GM12878 (cell line): ENCODE measurements around the gene SYNE4. TPM values are rescaled to one million over a fixed set of nuclear protein-coding genes. Genes with fewer than 3 reads are reported as not detected.

Experiments
- ATF7 ChIP-seq: fragments of 450-650 bp; IDR thresholded peaks from 2 replicates; pipeline ENCODE4 v1.6.1; 2016; ENCODE audit warnings: low read depth, mild to moderate bottlenecking
- BHLHE40 ChIP-seq, 2 experiments: fragments of 450-650 bp in 1 of 2; IDR thresholded peaks; 2 replicates each; pipeline ENCODE4 v1.6.1; 2011 to 2017; ENCODE audit warnings: low read depth in 2 of 2, borderline replicate concordance in 1 of 2, improper control_type of control experiment in 1 of 2, low read length in 1 of 2, mild to moderate bottlenecking in 1 of 2
- CBFB ChIP-seq: IDR thresholded peaks from 2 replicates; pipeline ENCODE4 v1.6.1; 2016; ENCODE audit warnings: antibody characterized with exemption, low read depth
- CUX1 ChIP-seq: IDR thresholded peaks from 2 replicates; pipeline ENCODE4 v1.6.1; 2012; ENCODE audit warnings: improper control_type of control experiment, low read depth, low read length; ENCODE audit not compliant: insufficient replicate concordance
- FOXM1 ChIP-seq: IDR thresholded peaks from 2 replicates; pipeline ENCODE4 v1.6.1; 2012; ENCODE audit warnings: low read depth, mild to moderate bottlenecking, inconsistent platforms, low read length, moderate library complexity
- IKZF2 ChIP-seq, 2 experiments: fragments of 450-650 bp; IDR thresholded peaks; 2 replicates each; pipeline ENCODE4 v1.6.1; 2017; ENCODE audit warnings: mild to moderate bottlenecking in 2 of 2, moderate library complexity in 2 of 2
- MEF2B ChIP-seq: fragments of 450-650 bp; IDR thresholded peaks from 2 replicates; pipeline ENCODE4 v1.6.1; 2018; ENCODE audit warnings: mild to moderate bottlenecking, moderate library complexity; ENCODE audit not compliant: partially characterized antibody, poor library complexity, severe bottlenecking
- NFYB ChIP-seq: IDR thresholded peaks from 2 replicates; pipeline ENCODE4 v1.6.1; 2011; ENCODE audit warnings: low read depth, mild to moderate bottlenecking, low read length, improper control_type of control experiment, moderate library complexity; ENCODE audit not compliant: insufficient read depth
- NKRF ChIP-seq: fragments of 450-650 bp; conservative IDR thresholded peaks from 2 replicates; pipeline ENCODE4 v1.6.1; 2017; ENCODE audit warnings: mild to moderate bottlenecking, moderate library complexity
- PAX5 ChIP-seq: IDR thresholded peaks from 2 replicates; pipeline ENCODE4 v1.6.1; 2011; ENCODE audit warnings: low read depth, low read length, borderline replicate concordance
- POLR2AphosphoS2 ChIP-seq: IDR thresholded peaks from 2 replicates; pipeline ENCODE4 v1.6.1; 2011; ENCODE audit warnings: low read depth, mild to moderate bottlenecking, low read length, improper control_type of control experiment, moderate library complexity
- POLR2AphosphoS5 ChIP-seq: IDR thresholded peaks from 2 replicates; pipeline ENCODE4 v1.6.1; 2011; ENCODE audit warnings: mild to moderate bottlenecking, low read length, inconsistent platforms
- POU2F2 ChIP-seq: IDR thresholded peaks from 3 replicates; pipeline ENCODE4 v1.6.1; 2011; ENCODE audit warnings: low read depth, mild to moderate bottlenecking, low read length, borderline replicate concordance
- RELA ChIP-seq: fragments of 450-650 bp; IDR thresholded peaks from 2 replicates; pipeline ENCODE4 v1.8.0; 2014; ENCODE audit warnings: borderline replicate concordance; ENCODE audit not compliant: partially characterized antibody
- SP1 ChIP-seq: IDR thresholded peaks from one replicate; pipeline ENCODE4 v1.6.1; 2011; ENCODE audit warnings: low read depth, low read length
- ZNF217 ChIP-seq: fragments of 450-650 bp; IDR thresholded peaks from 2 replicates; pipeline ENCODE4 v1.6.1; 2017; ENCODE audit warnings: antibody characterized with exemption, mild to moderate bottlenecking
- polyA plus RNA-seq, 11 experiments: library from polyadenylated mRNA; depleted of rRNA in 4 of 11; unstranded in 6 of 11; stranded (reverse) in 5 of 11; fragments of >200 nt; fragmentation: Nextera tagmentation in 4 of 11; fragmentation: Illumina TruSeq in 1 of 11; extraction: Ambion mirVana in 4 of 11; extraction: Trizol in 1 of 11; gene quantifications; 1 replicate in 1 of 11; 2 replicates in 10 of 11; pipeline versions ENCODE4 v1.2.1 to v1.2.3, GENCODE V29; 2011 to 2016; ENCODE audit warnings: inconsistent platforms in 2 of 11, missing spikeins in 2 of 11, low read depth in 1 of 11
- total RNA-seq, 4 experiments: library from RNA; depleted of rRNA in 3 of 4; stranded (reverse); fragments of >200 nt in 3 of 4; fragmentation: Illumina TruSeq in 1 of 4; extraction: Trizol in 1 of 4; gene quantifications; 2 replicates each; pipeline versions ENCODE4 v1.2.1 to v1.2.3, GENCODE V29; 2013 to 2021
- TF ChIP-seq, protein P1 (sequence below): IDR thresholded peaks from 2 replicates; pipeline ENCODE4 v1.6.1; 2011; ENCODE audit warnings: mild to moderate bottlenecking, low read depth, low read length, moderate library complexity; ENCODE audit not compliant: insufficient replicate concordance
- TF ChIP-seq, protein P2 (sequence below): fragments of 450-650 bp; IDR thresholded peaks from 2 replicates; pipeline ENCODE4 v1.6.1; 2016; ENCODE audit warnings: mild to moderate bottlenecking

SYNE4 gene
- total and polyA plus RNA-seq, 10 of the 15 experiments (the other 5 are each of a cell fraction or from before 2014, with no cell fraction given) = 0.35 to 1.2 (median 0.71) TPM

GRCh38 chr19:36014012-36014924, 5.7 kb upstream of the SYNE4 start, which contains the start of gene ALKBH6 (continued):
- TF ChIP-seq NKRF (peak; percentile 88), IKZF2 (IDR thresholded peaks at IDR 0.05) (peak; percentile 63 to 69), RELA (no peak), ATF7 (peak; percentile 9; the same call in 1 of the 2 replicates), ZNF217 (no peak), POLR2AphosphoS5 (peak; percentile 70), CUX1 (no peak), POU2F2 (peak; percentile 39; the same call in 2 of the 3 replicates), SP1 (peak; percentile 92), BHLHE40 (IDR thresholded peaks at IDR 0.05; ENCODE audit: borderline replicate concordance in 1 of 2, low read depth in 2 of 2, low read length in 1 of 2) (peak in 1 of 2 experiments; percentile 68; a peak in 3 of 4 replicates), MEF2B (peak; percentile 15), POLR2AphosphoS2 (no peak), PAX5 (peak; percentile 95), NFYB (peak; percentile 94), CBFB (peak; percentile 29; the same call in 1 of the 2 replicates), FOXM1 (no peak)
- TF ChIP-seq, protein P1, sequence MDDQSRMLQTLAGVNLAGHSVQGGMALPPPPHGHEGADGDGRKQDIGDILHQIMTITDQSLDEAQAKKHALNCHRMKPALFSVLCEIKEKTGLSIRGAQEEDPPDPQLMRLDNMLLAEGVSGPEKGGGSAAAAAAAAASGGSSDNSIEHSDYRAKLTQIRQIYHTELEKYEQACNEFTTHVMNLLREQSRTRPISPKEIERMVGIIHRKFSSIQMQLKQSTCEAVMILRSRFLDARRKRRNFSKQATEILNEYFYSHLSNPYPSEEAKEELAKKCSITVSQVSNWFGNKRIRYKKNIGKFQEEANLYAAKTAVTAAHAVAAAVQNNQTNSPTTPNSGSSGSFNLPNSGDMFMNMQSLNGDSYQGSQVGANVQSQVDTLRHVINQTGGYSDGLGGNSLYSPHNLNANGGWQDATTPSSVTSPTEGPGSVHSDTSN = peak; percentile 28
- TF ChIP-seq, protein P2, sequence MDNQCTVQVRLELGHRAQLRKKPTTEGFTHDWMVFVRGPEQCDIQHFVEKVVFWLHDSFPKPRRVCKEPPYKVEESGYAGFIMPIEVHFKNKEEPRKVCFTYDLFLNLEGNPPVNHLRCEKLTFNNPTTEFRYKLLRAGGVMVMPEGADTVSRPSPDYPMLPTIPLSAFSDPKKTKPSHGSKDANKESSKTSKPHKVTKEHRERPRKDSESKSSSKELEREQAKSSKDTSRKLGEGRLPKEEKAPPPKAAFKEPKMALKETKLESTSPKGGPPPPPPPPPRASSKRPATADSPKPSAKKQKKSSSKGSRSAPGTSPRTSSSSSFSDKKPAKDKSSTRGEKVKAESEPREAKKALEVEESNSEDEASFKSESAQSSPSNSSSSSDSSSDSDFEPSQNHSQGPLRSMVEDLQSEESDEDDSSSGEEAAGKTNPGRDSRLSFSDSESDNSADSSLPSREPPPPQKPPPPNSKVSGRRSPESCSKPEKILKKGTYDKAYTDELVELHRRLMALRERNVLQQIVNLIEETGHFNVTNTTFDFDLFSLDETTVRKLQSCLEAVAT = no peak
